ENCODE measurements around the gene AMOTL2. TPM values are rescaled to one million over a fixed set of nuclear protein-coding genes. Genes with fewer than 3 reads are reported as not detected.

The AMOTL2 gene
- total and polyA plus RNA-seq, 9 of the 15 experiments (the other 6 are each of a cell fraction or from before 2014, with no cell fraction given) = 0.12 to 0.31 TPM; not detected in 7

DNA sequence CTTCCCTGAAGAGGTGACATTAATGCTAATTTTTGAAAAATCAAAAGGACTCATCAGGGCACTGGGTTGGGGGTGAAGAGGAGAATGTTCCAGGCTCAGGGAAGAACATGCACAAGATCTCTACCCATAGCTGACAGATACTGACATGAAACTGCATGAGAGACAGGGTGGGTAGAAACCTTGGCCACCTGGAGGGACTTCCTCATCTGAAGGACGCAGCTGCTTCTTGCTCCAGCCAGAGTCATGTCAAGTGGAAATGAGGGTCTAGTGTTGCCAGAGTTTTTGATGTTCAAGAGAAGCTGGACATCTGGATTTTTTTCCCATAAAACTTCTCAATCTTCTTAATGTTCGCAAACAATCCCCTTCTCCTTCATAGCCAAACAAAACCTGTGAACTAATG lies 29.7 kb downstream of the AMOTL2 start:
- ATAC-seq (no peak), DNase-seq (ENCODE audit: extremely low read depth in 1 of 4, low spot score in 3 of 4) (no peak), FAIRE-seq (no peak)
- CTCF ChIA-PET (ENCODE audit: low intra/inter-chr PET ratio) = no interaction called here
- no peaks in the 10 kb centered on the region for H3K4me1 ChIP-seq (replicated peaks in 1 of 2; ENCODE audit: control insufficient read depth in 2 of 2, insufficient read depth in 2 of 2, low read length in 2 of 2)
- no peak overlapping the region for H3K9ac ChIP-seq (ENCODE audit: insufficient read depth in 1 of 2, low read depth in 2 of 2, low read length in 2 of 2)
- H4K20me1 ChIP-seq (replicated peaks; ENCODE audit: control insufficient read depth, insufficient read depth, low read length) = no peaks in the 10 kb centered on the region
- H3K9me1 ChIP-seq (ENCODE audit: control insufficient read depth, insufficient read depth, low read length) = no peaks in the 10 kb centered on the region
- intact Hi-C loops (cut with micrococcal nuclease) (no loop called here), in situ Hi-C loops (cut with MboI) (no loop called here)
- H3K79me2 ChIP-seq (ENCODE audit: control insufficient read depth, insufficient read depth, low read length) = no peaks in the 10 kb centered on the region
- no peaks in the 10 kb centered on the region for H3K36me3 ChIP-seq (ENCODE audit: control insufficient read depth, insufficient read depth, low read length)
- no peak overlapping the region for H3K4me3 ChIP-seq
- no peaks in the 10 kb centered on the region for H3K9me3 ChIP-seq (replicated peaks; ENCODE audit: control insufficient read depth, insufficient read depth, low read depth, low read length)
- H3K27ac ChIP-seq (ENCODE audit: extremely low read depth, low read depth, low read length) = no peak overlapping the region
- H3K4me2 ChIP-seq (ENCODE audit: insufficient read depth, low read length) = no peak overlapping the region
- no peaks in the 10 kb centered on the region for H3K27me3 ChIP-seq (ENCODE audit: control insufficient read depth in 2 of 2, insufficient read depth in 2 of 2, low read length in 2 of 2)
- 0% methylated on average over 2 of the region's 2 CpGs for WGBS (ENCODE audit: insufficient coverage, low coverage, missing lambda C conversion rate)
- BruUV-seq (replicated peaks) = no TSS peak
- H2AFZ ChIP-seq (ENCODE audit: low read depth, low read length) = no peak overlapping the region
- POLR2A ChIA-PET = no interaction called here
- TF ChIP-seq RBFOX2 (IDR thresholded peaks at IDR 0.05; ENCODE audit: low read depth, low read length) (no peak), ATF3 (IDR thresholded peaks at IDR 0.05) (no peak), ATF3 (CRISPR knock-in tag; conservative IDR thresholded peaks at IDR 0.05) (no peak), MECOM (CRISPR knock-in tag; IDR thresholded peaks at IDR 0.05) (no peak), TEAD1 (CRISPR knock-in tag; IDR thresholded peaks at IDR 0.05) (no peak), MAZ (CRISPR knock-in tag; conservative IDR thresholded peaks at IDR 0.05 in 1 of 2, IDR thresholded peaks at IDR 0.05 in 1 of 2) (no peak), TCFL5 (CRISPR knock-in tag; conservative IDR thresholded peaks at IDR 0.05) (no peak), HCFC1 (IDR thresholded peaks at IDR 0.05; ENCODE audit: low read depth, low read length) (no peak), CSDE1 (IDR thresholded peaks at IDR 0.05) (no peak), FOXM1 (IDR thresholded peaks at IDR 0.05; ENCODE audit: low read depth) (no peak), FOXM1 (CRISPR knock-in tag; IDR thresholded peaks at IDR 0.05; ENCODE audit: low read depth) (no peak)
- TF ChIP-seq, protein P1, sequence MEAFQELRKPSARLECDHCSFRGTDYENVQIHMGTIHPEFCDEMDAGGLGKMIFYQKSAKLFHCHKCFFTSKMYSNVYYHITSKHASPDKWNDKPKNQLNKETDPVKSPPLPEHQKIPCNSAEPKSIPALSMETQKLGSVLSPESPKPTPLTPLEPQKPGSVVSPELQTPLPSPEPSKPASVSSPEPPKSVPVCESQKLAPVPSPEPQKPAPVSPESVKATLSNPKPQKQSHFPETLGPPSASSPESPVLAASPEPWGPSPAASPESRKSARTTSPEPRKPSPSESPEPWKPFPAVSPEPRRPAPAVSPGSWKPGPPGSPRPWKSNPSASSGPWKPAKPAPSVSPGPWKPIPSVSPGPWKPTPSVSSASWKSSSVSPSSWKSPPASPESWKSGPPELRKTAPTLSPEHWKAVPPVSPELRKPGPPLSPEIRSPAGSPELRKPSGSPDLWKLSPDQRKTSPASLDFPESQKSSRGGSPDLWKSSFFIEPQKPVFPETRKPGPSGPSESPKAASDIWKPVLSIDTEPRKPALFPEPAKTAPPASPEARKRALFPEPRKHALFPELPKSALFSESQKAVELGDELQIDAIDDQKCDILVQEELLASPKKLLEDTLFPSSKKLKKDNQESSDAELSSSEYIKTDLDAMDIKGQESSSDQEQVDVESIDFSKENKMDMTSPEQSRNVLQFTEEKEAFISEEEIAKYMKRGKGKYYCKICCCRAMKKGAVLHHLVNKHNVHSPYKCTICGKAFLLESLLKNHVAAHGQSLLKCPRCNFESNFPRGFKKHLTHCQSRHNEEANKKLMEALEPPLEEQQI (IDR thresholded peaks at IDR 0.05) = no peak
- TF ChIP-seq, protein P2, sequence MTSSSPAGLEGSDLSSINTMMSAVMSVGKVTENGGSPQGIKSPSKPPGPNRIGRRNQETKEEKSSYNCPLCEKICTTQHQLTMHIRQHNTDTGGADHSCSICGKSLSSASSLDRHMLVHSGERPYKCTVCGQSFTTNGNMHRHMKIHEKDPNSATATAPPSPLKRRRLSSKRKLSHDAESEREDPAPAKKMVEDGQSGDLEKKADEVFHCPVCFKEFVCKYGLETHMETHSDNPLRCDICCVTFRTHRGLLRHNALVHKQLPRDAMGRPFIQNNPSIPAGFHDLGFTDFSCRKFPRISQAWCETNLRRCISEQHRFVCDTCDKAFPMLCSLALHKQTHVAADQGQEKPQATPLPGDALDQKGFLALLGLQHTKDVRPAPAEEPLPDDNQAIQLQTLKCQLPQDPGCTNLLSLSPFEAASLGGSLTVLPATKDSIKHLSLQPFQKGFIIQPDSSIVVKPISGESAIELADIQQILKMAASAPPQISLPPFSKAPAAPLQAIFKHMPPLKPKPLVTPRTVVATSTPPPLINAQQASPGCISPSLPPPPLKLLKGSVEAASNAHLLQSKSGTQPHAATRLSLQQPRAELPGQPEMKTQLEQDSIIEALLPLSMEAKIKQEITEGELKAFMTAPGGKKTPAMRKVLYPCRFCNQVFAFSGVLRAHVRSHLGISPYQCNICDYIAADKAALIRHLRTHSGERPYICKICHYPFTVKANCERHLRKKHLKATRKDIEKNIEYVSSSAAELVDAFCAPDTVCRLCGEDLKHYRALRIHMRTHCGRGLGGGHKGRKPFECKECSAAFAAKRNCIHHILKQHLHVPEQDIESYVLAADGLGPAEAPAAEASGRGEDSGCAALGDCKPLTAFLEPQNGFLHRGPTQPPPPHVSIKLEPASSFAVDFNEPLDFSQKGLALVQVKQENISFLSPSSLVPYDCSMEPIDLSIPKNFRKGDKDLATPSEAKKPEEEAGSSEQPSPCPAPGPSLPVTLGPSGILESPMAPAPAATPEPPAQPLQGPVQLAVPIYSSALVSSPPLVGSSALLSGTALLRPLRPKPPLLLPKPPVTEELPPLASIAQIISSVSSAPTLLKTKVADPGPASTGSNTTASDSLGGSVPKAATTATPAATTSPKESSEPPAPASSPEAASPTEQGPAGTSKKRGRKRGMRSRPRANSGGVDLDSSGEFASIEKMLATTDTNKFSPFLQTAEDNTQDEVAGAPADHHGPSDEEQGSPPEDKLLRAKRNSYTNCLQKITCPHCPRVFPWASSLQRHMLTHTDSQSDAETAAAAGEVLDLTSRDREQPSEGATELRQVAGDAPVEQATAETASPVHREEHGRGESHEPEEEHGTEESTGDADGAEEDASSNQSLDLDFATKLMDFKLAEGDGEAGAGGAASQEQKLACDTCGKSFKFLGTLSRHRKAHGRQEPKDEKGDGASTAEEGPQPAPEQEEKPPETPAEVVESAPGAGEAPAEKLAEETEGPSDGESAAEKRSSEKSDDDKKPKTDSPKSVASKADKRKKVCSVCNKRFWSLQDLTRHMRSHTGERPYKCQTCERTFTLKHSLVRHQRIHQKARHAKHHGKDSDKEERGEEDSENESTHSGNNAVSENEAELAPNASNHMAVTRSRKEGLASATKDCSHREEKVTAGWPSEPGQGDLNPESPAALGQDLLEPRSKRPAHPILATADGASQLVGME (CRISPR knock-in tag; IDR thresholded peaks at IDR 0.05) = no peak

All from K562 (cell line).